Upper lobe of right lung (tissue), 1 donor: ENCODE measurements around the gene UBA7. TPM values are rescaled to one million over a fixed set of nuclear protein-coding genes. Genes with fewer than 3 reads are reported as not detected.

Experiments
- ATAC-seq: fragments of 200-7000 bp; cut with Tn5 transposase; one replicate; pipeline ENCODE4 v1.9.1; 2020; ENCODE audit warnings: mild to moderate bottlenecking, moderate library complexity
- DNase-seq: peaks from one replicate; pipeline ENCODE4 v3.0.0-alpha.2; 2020
- H3K27ac ChIP-seq: fragments of 200-600 bp; one replicate; pipeline ENCODE4 v1.8.0; 2022
- H3K27me3 ChIP-seq: fragments of 200-600 bp; one replicate; pipeline ENCODE4 v1.8.0; 2022; ENCODE audit warnings: mild to moderate bottlenecking
- H3K36me3 ChIP-seq: fragments of 200-600 bp; one replicate; pipeline ENCODE4 v1.8.0; 2022
- H3K4me1 ChIP-seq: fragments of 200-600 bp; one replicate; pipeline ENCODE4 v1.8.0; 2022
- H3K4me3 ChIP-seq: fragments of 200-600 bp; one replicate; pipeline ENCODE4 v1.8.0; 2022; ENCODE audit warnings: mild to moderate bottlenecking
- H3K9me3 ChIP-seq: fragments of 200-600 bp; one replicate; pipeline ENCODE4 v1.8.0; 2022
- CTCF ChIP-seq: fragments of 200-600 bp; IDR thresholded peaks from one replicate; pipeline ENCODE4 v1.8.0; 2022; ENCODE audit warnings: antibody characterized with exemption
- intact Hi-C: fragments of 100-400 bp; cut with DNase I; formaldehyde crosslinking; loops from one replicate; pipeline ENCODE4 v1.11.0; 2022
- long read RNA-seq: library from polyadenylated mRNA; unstranded; transcript quantifications from one replicate; pipeline ENCODE4 v2.0.0, GENCODE V29; 2021
- total RNA-seq: library from RNA; stranded (reverse); fragmentation: NEBNext Ultra II Directional; extraction: Animal tissue kit (Norgen Biotek cat#: 25700); gene quantifications from one replicate; pipeline ENCODE4 v1.2.1, GENCODE V29; 2021
- donor health status: DM: no; HTN: yes; CAD: no; lungs with severe emphysema.

The UBA7 gene
- total RNA-seq: 110 TPM
- long read RNA-seq, transcript UBA7-201 (24 exons, 3,299 nt): major isoform, 30 of 116 reads
- long read RNA-seq, partial matches to known transcripts: 33 of 116 reads
- long read RNA-seq, other reads (novel, unspliced or antisense): 53 of 116 reads

GRCh38 chr3:49813497-49814174 is at the start of gene UBA7:
TSS of gene UBA7 (minus strand) at chr3:49813953. CDS start at chr3:49813787, 166 bp downstream.
- Histone ChIP-seq H3K4me3 (peak within 1 kb of the TSS; percentile 66), H3K27me3 (no peaks in the 10 kb centered on the region), H3K9me3 (no peaks in the 10 kb centered on the region), H3K4me1 (peaks cover 27% of the 10 kb centered on the region), H3K27ac (peak within 1 kb of the TSS; percentile 89), H3K36me3 (peaks cover 31% of the 10 kb centered on the region)
- no peak for TF ChIP-seq CTCF
- ATAC-seq (peak; percentile 92), DNase-seq (no peak)
- intact Hi-C loops: no loop called here

GRCh38 chr3:49859576-49860305 is 46.0 kb upstream of the UBA7 start:
- TF ChIP-seq CTCF: no peak
- intact Hi-C loops: no loop called here
- Histone ChIP-seq H3K36me3 (no peaks in the 10 kb centered on the region), H3K9me3 (no peaks in the 10 kb centered on the region), H3K4me3 (no peak overlapping the region), H3K27ac (no peak overlapping the region), H3K4me1 (peaks cover 6% of the 10 kb centered on the region), H3K27me3 (no peaks in the 10 kb centered on the region)
- no peak for ATAC-seq
- DNase-seq: no peak

- no peak for TF ChIP-seq CTCF
- ATAC-seq (peak; percentile 99), DNase-seq (peak; percentile 94)
- H3K27ac ChIP-seq: peak within 1 kb of the TSS; percentile 76
- H3K36me3 ChIP-seq: no peaks in the 10 kb centered on the region
- peaks cover 6% of the 10 kb centered on the region for H3K4me1 ChIP-seq
- peak within 1 kb of the TSS; percentile 75 for H3K4me3 ChIP-seq
- no peaks in the 10 kb centered on the region for H3K9me3 ChIP-seq
- intact Hi-C loops: no loop called here
- H3K27me3 ChIP-seq: no peaks in the 10 kb centered on the region
Measured at GRCh38 chr3:49856181-49857005, 42.6 kb upstream of the UBA7 start, which contains the start of gene TRAIP. TSS of gene TRAIP (minus strand) at chr3:49856564. CDS start at chr3:49856453, 111 bp downstream.

GRCh38 chr3:49855662-49856061 is 41.9 kb upstream of the UBA7 start:
- Histone ChIP-seq H3K36me3 (no peaks in the 10 kb centered on the region), H3K27me3 (no peaks in the 10 kb centered on the region), H3K27ac (no peak overlapping the region), H3K9me3 (no peaks in the 10 kb centered on the region), H3K4me3 (peak overlapping the region; percentile 75), H3K4me1 (peaks cover 6% of the 10 kb centered on the region)
- ATAC-seq: no peak
- no peak for TF ChIP-seq CTCF
- intact Hi-C loops: no loop called here
- no peak for DNase-seq

- Histone ChIP-seq H3K9me3 (no peaks in the 10 kb centered on the region), H3K27me3 (no peaks in the 10 kb centered on the region), H3K27ac (no peak overlapping the region), H3K4me1 (no peaks in the 10 kb centered on the region), H3K36me3 (no peaks in the 10 kb centered on the region), H3K4me3 (no peak overlapping the region)
- TF ChIP-seq CTCF: no peak
- DNase-seq (no peak), ATAC-seq (no peak)
- intact Hi-C loops: no loop called here
Measured at GRCh38 chr3:49845694-49846093, 31.9 kb upstream of the UBA7 start.
